SK-N-MC (cell line): ENCODE measurements around the gene PHACTR3.

Experiments used
- DNase-seq: peaks from one replicate; pipeline ENCODE4 v3.0.0-alpha.2; 2011; ENCODE audit warnings: low read depth, low spot score
- H3K27ac ChIP-seq: fragments of 200-600 bp; sonication (generic); 2 replicates; pipeline ENCODE4 v1.5.1; 2016; ENCODE audit warnings: mixed run types
- H3K36me3 ChIP-seq: fragments of 200-600 bp; sonication (generic); 2 replicates; pipeline ENCODE4 v1.6.1; 2017; ENCODE audit warnings: antibody characterized with exemption, low read length, mixed read lengths; ENCODE audit not compliant: insufficient read depth
- H3K4me3 ChIP-seq: fragments of 200-600 bp; sonication (generic); 2 replicates; pipeline ENCODE4 v1.5.1; 2016
- H3K9ac ChIP-seq: fragments of 200-600 bp; sonication (generic); 2 replicates; pipeline ENCODE4 v1.8.0; 2017; ENCODE audit warnings: mixed run types, mixed read lengths; ENCODE audit not compliant: insufficient read length
- H3K9me3 ChIP-seq: fragments of 200-600 bp; sonication (generic); 2 replicates; pipeline ENCODE4 v1.6.1; 2017; ENCODE audit warnings: low read depth, mild to moderate bottlenecking, antibody characterized with exemption, low read length, moderate library complexity, mixed read lengths
- EZH2 ChIP-seq: fragments of 200-600 bp; sonication (generic); IDR thresholded peaks from one replicate; pipeline ENCODE4 v1.6.1; 2017; ENCODE audit warnings: antibody characterized with exemption
- FOXP2 ChIP-seq: optimal IDR thresholded peaks from 2 replicates; pipeline ENCODE3; 2011; ENCODE audit warnings: mild to moderate bottlenecking, moderate library complexity; ENCODE audit not compliant: insufficient read depth; ENCODE audit errors: extremely low read length, control extremely low read depth
- POLR2AphosphoS5 ChIP-seq: IDR thresholded peaks from 2 replicates; pipeline ENCODE4 v1.6.1; 2012; ENCODE audit warnings: mild to moderate bottlenecking, low read depth, low read length, borderline replicate concordance

The PHACTR3 gene

DNA sequence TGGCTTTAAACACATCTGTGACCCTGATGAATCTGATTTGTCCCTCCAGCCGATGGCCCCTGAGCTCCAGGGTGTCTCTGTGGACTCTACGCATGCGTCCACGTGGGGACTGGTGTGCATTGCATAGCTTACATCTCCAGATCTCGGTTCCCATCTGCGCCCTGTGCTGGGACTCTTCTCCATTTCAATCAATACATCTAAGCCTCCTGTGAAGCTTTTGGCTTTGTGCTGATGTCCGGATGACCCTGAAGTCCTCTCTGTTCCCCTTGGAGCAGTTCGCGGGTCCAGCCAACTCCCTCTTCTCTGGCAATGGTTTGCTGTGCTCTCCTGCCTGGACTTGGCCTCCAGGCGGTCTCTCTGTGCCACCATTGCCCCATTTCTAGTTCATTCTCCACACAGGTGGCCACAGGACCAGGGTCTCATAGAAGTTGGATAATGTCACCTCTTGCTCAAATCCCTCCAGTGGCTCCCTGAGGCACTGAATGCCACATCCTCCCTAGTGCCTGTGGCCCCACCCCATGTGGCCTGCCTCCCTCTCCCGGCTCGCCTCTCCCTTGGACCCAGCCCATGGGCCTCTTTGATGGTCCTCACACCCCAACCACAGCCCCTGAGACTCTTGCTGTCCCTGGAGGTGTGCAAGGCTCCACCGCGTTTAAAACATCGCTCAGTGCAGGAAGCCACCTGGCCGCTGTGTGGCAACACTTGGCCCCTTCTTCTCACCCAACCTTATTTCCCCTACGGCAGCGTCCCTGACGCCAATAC is 173.7 kb downstream of the PHACTR3 start:
- Histone ChIP-seq H3K36me3 (no peaks in the 10 kb centered on the region), H3K9ac (no peak overlapping the region), H3K27ac (no peak overlapping the region), H3K4me3 (no peak overlapping the region), H3K9me3 (no peaks in the 10 kb centered on the region)
- TF ChIP-seq EZH2: no peak
- no peak for TF ChIP-seq POLR2AphosphoS5
- no peak for TF ChIP-seq FOXP2
- no peak for DNase-seq

DNA sequence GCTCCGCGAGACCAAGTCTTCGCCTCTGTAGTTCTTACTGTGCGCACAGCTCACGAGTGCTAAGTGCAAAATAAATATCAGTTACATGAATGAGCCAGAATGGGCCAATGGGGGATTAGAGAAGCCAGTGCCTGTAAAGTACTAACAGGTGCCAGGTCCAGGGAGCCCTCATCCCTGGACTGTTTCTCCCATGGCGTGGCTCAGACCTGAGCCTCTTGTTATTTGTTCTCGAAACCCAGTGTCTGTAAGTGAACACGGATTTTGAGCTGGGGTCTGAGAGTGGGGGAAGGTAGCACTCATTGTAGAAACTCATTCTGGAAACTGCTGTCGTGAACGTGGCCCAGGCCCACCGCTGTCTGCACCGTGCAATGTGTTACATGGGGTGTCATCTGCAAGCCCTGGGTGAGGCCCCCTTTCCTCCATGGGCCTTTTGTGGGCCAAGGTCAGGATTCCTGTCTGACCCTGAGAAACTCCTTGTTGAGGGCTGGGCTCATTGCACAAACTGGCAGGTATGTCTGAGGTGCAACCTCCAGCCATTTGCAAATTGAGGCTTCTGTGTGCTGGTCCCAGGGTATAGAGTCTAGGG is 174.4 kb downstream of the PHACTR3 start:
- Histone ChIP-seq H3K9me3 (no peaks in the 10 kb centered on the region), H3K9ac (no peak overlapping the region), H3K4me3 (no peak overlapping the region), H3K27ac (no peak overlapping the region), H3K36me3 (no peaks in the 10 kb centered on the region)
- TF ChIP-seq POLR2AphosphoS5 (no peak), EZH2 (no peak), FOXP2 (no peak)
- no peak for DNase-seq

DNA sequence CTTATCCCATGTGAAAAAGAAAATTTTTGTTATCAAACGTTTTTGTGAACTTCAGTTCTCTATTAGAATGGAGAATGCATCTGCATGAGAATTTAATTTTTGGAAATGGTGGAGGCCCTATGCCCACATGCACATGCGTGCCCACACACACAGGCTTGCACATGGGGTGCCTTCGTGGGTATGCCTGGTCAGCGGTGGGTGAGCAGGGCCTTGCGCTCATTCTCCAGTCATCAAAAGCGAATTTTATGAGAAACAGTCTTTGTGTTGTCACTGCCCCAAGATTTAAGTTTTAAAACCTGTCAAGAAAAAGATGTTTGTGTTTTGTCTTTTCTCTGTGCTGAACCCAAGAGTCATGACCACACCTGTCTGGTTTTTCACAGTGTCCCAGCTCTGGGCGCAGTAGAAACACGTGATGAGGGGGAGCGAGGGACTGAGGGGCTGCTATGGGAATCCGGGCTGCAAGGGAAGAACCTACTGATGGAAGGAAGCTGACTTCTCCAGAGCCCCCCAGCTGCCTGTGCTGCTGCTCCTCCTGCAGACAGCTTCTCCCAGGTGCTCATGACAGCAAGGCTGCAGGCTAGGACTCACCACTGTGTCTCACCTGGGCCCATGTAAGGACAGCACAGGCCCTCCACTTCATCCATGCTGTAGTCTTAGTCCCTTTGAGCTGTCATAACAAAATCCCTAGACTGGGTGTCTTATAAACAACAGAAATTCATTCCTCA is 175.5 kb downstream of the PHACTR3 start:
- H3K4me3 ChIP-seq: no peak overlapping the region
- no peak for DNase-seq
- H3K27ac ChIP-seq: no peak overlapping the region
- TF ChIP-seq FOXP2 (no peak), POLR2AphosphoS5 (no peak), EZH2 (no peak)
- H3K9ac ChIP-seq: no peak overlapping the region
- no peaks in the 10 kb centered on the region for H3K9me3 ChIP-seq
- no peaks in the 10 kb centered on the region for H3K36me3 ChIP-seq

DNA sequence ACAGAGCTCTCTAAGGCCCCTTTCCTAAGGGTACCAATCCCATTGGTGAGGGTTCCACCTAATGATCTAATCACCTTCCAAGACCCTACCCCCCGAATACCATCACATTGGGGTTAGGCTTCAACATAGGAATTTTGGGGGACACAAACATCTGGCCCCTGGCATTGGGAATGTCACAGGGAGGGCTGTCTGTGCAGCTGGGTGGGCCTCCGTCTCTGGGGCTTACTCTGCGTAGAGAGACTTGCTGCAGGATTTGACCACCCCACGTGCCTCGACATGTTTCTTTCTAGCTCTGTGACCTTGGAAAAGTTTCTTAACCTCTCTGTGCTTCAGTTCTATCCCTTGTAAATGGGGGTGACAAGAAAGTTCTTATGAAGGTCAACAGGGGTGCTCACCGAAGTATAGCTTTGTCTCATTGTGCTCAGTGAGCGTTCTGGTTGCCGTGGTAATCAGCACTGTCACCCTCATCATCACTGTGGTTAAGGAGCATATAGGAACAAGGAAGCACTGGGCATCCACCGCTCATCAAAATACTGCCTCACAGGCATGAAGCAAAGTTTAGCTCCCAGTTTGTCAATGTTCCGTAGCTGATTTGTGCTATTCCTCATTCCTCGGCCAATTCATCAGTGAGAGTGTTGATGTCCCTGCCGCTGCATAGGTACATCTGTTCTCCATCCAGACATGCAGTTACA is 176.3 kb downstream of the PHACTR3 start:
- Histone ChIP-seq H3K36me3 (no peaks in the 10 kb centered on the region), H3K4me3 (no peak overlapping the region), H3K9me3 (no peaks in the 10 kb centered on the region), H3K9ac (no peak overlapping the region), H3K27ac (no peak overlapping the region)
- DNase-seq: no peak
- no peak for TF ChIP-seq FOXP2
- no peak for TF ChIP-seq EZH2
- no peak for TF ChIP-seq POLR2AphosphoS5

DNA sequence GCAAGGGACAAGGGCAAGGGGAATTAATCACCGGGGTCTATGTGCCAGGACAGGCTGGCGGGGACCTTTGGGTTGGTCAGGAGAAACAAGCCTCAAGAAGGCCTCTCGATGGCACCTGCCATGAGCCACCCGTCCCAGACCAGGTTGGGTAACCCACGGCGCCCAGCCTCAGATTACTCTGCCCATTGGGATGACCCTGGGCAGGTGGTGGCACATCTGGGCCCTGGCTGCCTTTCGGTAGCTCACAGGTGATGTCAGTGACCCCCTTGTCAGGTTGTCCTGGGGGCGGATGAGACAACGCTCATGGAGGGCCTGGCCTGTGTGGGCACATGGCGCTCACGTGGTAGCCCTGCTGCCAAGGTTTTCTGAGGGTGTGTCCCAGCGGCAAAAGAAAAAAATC is 176.9 kb downstream of the PHACTR3 start:
- no peak for DNase-seq
- Histone ChIP-seq H3K9ac (no peak overlapping the region), H3K36me3 (no peaks in the 10 kb centered on the region), H3K4me3 (no peak overlapping the region), H3K27ac (no peak overlapping the region), H3K9me3 (no peaks in the 10 kb centered on the region)
- no peak for TF ChIP-seq POLR2AphosphoS5
- no peak for TF ChIP-seq EZH2
- TF ChIP-seq FOXP2: no peak

DNA sequence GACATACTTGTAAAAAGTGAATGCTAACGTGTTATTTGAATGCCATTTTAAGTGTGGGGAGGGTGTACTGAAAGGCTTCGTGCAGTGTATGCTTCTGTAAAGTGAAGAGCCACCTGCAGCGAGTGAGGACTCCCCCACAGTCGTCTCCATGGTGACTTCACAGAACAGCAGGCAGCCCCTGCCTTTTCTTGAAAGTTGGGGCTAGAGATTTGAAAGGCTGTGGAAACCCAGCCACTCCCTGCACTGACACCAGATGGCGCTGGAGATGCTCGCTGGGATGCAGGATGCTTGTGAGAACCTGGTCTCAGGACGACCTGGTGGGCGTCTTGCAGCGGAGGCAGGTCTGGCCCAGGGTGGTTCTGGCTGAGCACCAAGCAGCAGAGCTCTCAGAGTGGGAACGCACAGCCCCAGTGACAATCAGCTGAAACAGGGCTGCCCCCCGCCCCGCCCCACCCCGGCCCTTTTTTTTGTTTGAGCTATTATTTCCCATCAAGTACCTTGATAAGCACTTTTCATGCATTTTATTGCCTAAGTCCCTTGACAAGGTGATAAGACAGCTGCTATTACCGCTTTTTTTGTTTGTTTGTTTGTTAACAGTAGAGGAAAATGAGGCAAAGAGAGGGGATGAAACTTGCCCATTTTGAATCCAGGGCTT is 178.8 kb downstream of the PHACTR3 start:
- Histone ChIP-seq H3K27ac (no peak overlapping the region), H3K36me3 (no peaks in the 10 kb centered on the region), H3K4me3 (no peak overlapping the region), H3K9ac (no peak overlapping the region), H3K9me3 (no peaks in the 10 kb centered on the region)
- peak; percentile 2 for DNase-seq
- no peak for TF ChIP-seq EZH2
- TF ChIP-seq POLR2AphosphoS5: no peak
- TF ChIP-seq FOXP2: no peak

DNA sequence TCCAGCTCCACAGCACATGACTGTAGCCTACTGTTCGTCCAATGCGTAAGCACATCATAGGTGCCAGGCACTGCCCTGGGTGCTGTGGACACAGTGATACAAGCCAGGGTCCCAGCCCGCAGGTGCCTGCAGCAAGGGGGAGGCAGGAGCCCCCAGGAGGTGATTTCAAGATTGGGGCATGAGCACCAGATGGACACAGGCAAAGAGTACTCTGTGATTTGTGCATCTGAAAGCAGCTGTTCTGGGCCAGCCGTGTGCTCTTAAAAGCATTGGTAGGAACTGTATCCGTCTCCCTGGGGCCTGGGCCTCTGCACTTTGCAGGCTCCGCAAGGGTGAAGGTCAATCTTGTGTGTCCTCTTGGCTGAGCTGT is 179.3 kb downstream of the PHACTR3 start:
- TF ChIP-seq POLR2AphosphoS5 (no peak), FOXP2 (no peak), EZH2 (no peak)
- Histone ChIP-seq H3K4me3 (no peak overlapping the region), H3K27ac (no peak overlapping the region), H3K9ac (no peak overlapping the region), H3K36me3 (no peaks in the 10 kb centered on the region), H3K9me3 (no peaks in the 10 kb centered on the region)
- DNase-seq: no peak

DNA sequence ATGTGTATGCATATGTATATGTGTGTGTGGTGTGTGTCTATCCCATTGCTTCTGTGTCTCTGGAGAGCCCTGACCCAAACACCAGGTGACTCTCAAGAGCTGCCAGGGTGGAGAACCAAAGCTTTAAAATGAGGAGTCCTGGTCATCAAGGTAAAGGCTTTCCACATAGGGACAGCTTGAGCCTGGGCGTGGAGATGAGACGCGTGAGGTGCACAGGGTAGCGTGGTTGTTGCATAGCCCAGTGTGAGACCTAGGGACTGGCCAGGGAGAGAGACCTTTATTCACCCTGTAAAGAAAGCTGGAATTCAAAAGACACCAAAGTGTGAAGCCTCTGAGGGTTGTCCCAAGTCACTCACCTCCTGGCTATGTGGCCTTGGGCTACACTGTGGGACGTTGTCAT is 180.0 kb downstream of the PHACTR3 start:
- Histone ChIP-seq H3K36me3 (no peaks in the 10 kb centered on the region), H3K9me3 (no peaks in the 10 kb centered on the region), H3K9ac (no peak overlapping the region), H3K4me3 (no peak overlapping the region), H3K27ac (no peak overlapping the region)
- no peak for DNase-seq
- no peak for TF ChIP-seq FOXP2
- no peak for TF ChIP-seq POLR2AphosphoS5
- TF ChIP-seq EZH2: no peak
